ENCODE measurements around the gene PHC2.

DNA sequence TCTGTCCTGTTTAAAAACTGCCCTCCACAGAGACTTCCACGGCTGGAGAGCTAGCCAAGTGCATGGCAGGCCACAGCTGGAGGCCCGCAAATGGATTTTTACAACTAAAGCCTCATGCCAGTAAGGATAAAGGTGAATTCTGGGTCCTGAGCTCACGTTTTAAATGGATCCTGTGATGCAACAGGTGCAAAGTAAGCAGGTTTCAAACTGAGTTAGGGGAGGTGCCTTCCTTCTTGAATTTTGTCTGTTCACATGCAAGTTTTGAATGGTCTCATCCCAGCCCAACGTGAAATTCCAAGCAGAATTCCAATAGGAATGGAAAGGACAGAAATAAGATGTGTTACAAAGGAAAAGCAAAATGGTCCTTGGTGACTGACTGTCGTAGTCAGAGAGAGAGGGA lies 73.8 kb downstream of the PHC2 start:
- TF ChIP-seq, protein P1, sequence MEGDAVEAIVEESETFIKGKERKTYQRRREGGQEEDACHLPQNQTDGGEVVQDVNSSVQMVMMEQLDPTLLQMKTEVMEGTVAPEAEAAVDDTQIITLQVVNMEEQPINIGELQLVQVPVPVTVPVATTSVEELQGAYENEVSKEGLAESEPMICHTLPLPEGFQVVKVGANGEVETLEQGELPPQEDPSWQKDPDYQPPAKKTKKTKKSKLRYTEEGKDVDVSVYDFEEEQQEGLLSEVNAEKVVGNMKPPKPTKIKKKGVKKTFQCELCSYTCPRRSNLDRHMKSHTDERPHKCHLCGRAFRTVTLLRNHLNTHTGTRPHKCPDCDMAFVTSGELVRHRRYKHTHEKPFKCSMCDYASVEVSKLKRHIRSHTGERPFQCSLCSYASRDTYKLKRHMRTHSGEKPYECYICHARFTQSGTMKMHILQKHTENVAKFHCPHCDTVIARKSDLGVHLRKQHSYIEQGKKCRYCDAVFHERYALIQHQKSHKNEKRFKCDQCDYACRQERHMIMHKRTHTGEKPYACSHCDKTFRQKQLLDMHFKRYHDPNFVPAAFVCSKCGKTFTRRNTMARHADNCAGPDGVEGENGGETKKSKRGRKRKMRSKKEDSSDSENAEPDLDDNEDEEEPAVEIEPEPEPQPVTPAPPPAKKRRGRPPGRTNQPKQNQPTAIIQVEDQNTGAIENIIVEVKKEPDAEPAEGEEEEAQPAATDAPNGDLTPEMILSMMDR (IDR thresholded peaks at IDR 0.05; ENCODE audit: poor library complexity, severe bottlenecking), result no peak
- TF ChIP-seq SMC3 (conservative IDR thresholded peaks at IDR 0.05; ENCODE audit: poor library complexity) (no peak), EZH2 (IDR thresholded peaks at IDR 0.05; ENCODE audit: borderline replicate concordance, insufficient read depth, low read length, poor library complexity, severe bottlenecking) (no peak), POLR2AphosphoS5 (IDR thresholded peaks at IDR 0.05) (no peak), TAF1 (IDR thresholded peaks at IDR 0.05; ENCODE audit: low read depth) (no peak), RAD21 (conservative IDR thresholded peaks at IDR 0.05) (no peak), EP300 (conservative IDR thresholded peaks at IDR 0.05; ENCODE audit: poor library complexity, severe bottlenecking) (no peak)
- TF ChIP-seq, protein P2, sequence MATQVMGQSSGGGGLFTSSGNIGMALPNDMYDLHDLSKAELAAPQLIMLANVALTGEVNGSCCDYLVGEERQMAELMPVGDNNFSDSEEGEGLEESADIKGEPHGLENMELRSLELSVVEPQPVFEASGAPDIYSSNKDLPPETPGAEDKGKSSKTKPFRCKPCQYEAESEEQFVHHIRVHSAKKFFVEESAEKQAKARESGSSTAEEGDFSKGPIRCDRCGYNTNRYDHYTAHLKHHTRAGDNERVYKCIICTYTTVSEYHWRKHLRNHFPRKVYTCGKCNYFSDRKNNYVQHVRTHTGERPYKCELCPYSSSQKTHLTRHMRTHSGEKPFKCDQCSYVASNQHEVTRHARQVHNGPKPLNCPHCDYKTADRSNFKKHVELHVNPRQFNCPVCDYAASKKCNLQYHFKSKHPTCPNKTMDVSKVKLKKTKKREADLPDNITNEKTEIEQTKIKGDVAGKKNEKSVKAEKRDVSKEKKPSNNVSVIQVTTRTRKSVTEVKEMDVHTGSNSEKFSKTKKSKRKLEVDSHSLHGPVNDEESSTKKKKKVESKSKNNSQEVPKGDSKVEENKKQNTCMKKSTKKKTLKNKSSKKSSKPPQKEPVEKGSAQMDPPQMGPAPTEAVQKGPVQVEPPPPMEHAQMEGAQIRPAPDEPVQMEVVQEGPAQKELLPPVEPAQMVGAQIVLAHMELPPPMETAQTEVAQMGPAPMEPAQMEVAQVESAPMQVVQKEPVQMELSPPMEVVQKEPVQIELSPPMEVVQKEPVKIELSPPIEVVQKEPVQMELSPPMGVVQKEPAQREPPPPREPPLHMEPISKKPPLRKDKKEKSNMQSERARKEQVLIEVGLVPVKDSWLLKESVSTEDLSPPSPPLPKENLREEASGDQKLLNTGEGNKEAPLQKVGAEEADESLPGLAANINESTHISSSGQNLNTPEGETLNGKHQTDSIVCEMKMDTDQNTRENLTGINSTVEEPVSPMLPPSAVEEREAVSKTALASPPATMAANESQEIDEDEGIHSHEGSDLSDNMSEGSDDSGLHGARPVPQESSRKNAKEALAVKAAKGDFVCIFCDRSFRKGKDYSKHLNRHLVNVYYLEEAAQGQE (IDR thresholded peaks at IDR 0.05; ENCODE audit: borderline replicate concordance), result no peak

All from neural cell (in vitro differentiated cells).